Esophagus muscularis mucosa (tissue), 4 donors: ENCODE measurements around the gene MTAP. TPM values are rescaled to one million over a fixed set of nuclear protein-coding genes. Genes with fewer than 3 reads are reported as not detected.

ENCODE experiments used
- DNase-seq: peaks from one replicate; pipeline ENCODE4 v3.0.0-alpha.2; 2017; ENCODE audit errors: extremely low spot score
- H3K27ac ChIP-seq, 4 donors: fragments of 200-600 bp; sonication (generic); replicated peaks in 1 of 4; 1 replicate in 3 of 4; 2 replicates in 1 of 4; pipeline ENCODE4 v1.5.1; 2016 to 2019; ENCODE audit warnings: mild to moderate bottlenecking in 1 of 4
- H3K27me3 ChIP-seq, 4 donors: fragments of 200-600 bp; sonication (generic); one replicate each; pipeline versions ENCODE4 v1.5.1 to v1.6.0; 2016 to 2019
- H3K36me3 ChIP-seq, 4 donors: fragments of 200-600 bp; sonication (generic); one replicate each; pipeline ENCODE4 v1.5.1; 2016 to 2019
- H3K4me1 ChIP-seq, 4 donors: fragments of 200-600 bp; sonication (generic); one replicate each; pipeline ENCODE4 v1.5.1; 2016 to 2019
- H3K4me3 ChIP-seq, 4 donors: fragments of 200-600 bp; sonication (generic); 1 replicate in 2 of 4; 2 replicates in 2 of 4; pipeline ENCODE4 v1.5.1; 2016 to 2019; ENCODE audit warnings: mild to moderate bottlenecking in 4 of 4, moderate library complexity in 1 of 4
- H3K9me3 ChIP-seq, 4 donors: fragments of 200-600 bp; sonication (generic); 1 replicate in 3 of 4; 2 replicates in 1 of 4; pipeline ENCODE4 v1.5.1; 2016 to 2019
- CTCF ChIP-seq, 3 experiments: fragments of 200-600 bp in 2 of 3; fragments of 450-650 bp in 1 of 3; sonication (generic) in 2 of 3; IDR thresholded peaks; one replicate each; pipeline ENCODE4 v1.5.1; 2017 to 2019; ENCODE audit warnings: antibody characterized with exemption in 3 of 3, mild to moderate bottlenecking in 2 of 3, moderate library complexity in 1 of 3
- EP300 ChIP-seq: sonication (generic); formaldehyde crosslinking; IDR thresholded peaks from one replicate; pipeline ENCODE4 v1.6.1; 2017; ENCODE audit warnings: antibody characterized with exemption
- POLR2A ChIP-seq: fragments of 450-650 bp; IDR thresholded peaks from one replicate; pipeline ENCODE4 v1.6.1; 2017; ENCODE audit warnings: antibody characterized with exemption, moderate library complexity, mild to moderate bottlenecking, low read depth
- POLR2AphosphoS5 ChIP-seq, 2 donors: sonication (generic); formaldehyde crosslinking; IDR thresholded peaks; one replicate each; pipeline ENCODE4 v1.6.1; 2017; ENCODE audit warnings: antibody characterized with exemption in 2 of 2
- WGBS: methylation state at CpG from one replicate; pipeline ENCODE4 v1.1.5; 2018; 5-methylcytosine and 5-hydroxymethylcytosine counted together
- intact Hi-C: fragments of 100-400 bp; cut with DNase I; formaldehyde crosslinking; loops from one replicate; pipeline ENCODE4 v1.15.1; 2023
- total RNA-seq, 4 donors: library from RNA; depleted of rRNA; stranded (reverse); fragments of >200 nt; gene quantifications; one replicate each; pipeline versions ENCODE4 v1.1.0 to v1.2.1, GENCODE V29; 2016

Gene MTAP
- total RNA-seq, 4 donors from 2014 or later, result 18.1 to 26.0 (median 22.1) TPM

GRCh38 chr9:21789541-21790037, 12.8 kb upstream of the MTAP start:
- Histone ChIP-seq H3K4me3 (peak overlapping the region in 3 of 4 donors; percentile 14 to 39 (median 21)), H3K27ac (no peak overlapping the region), H3K9me3 (no peaks in the 10 kb centered on the region), H3K4me1 (no peaks in the 10 kb centered on the region), H3K36me3 (no peaks in the 10 kb centered on the region), H3K27me3 (peaks cover 0 to 20% (median 0%) of the 10 kb centered on the region in 4 donors)
- no peak for DNase-seq
- TF ChIP-seq EP300 (no peak), POLR2A (no peak), CTCF (IDR thresholded peaks at IDR 0.05) (peak; percentile 72 to 86 (median 83)), POLR2AphosphoS5 (IDR thresholded peaks at IDR 0.05) (no peak)
- intact Hi-C loops, result loop anchor here (2.0 to 5.0 kb wide), 2 partner anchors 472 to 555 kb away; no protein-coding TSS in a partner anchor
- WGBS, result 2% methylated on average over 2 of the region's 2 CpGs

GRCh38 chr9:21795483-21795882, 7.0 kb upstream of the MTAP start:
- H3K27me3 ChIP-seq, result peaks cover 0 to 40% (median 0%) of the 10 kb centered on the region in 4 donors
- TF ChIP-seq POLR2AphosphoS5 (IDR thresholded peaks at IDR 0.05), result no peak
- no peak for TF ChIP-seq EP300
- no peak for TF ChIP-seq CTCF (IDR thresholded peaks at IDR 0.05)
- intact Hi-C loops, result no loop called here
- H3K27ac ChIP-seq, result no peak overlapping the region
- no peak overlapping the region for H3K4me3 ChIP-seq
- no peaks in the 10 kb centered on the region for H3K36me3 ChIP-seq
- no peak for DNase-seq
- H3K9me3 ChIP-seq, result no peaks in the 10 kb centered on the region
- WGBS, result 47% methylated on average over 2 of the region's 2 CpGs
- no peaks in the 10 kb centered on the region for H3K4me1 ChIP-seq

DNA sequence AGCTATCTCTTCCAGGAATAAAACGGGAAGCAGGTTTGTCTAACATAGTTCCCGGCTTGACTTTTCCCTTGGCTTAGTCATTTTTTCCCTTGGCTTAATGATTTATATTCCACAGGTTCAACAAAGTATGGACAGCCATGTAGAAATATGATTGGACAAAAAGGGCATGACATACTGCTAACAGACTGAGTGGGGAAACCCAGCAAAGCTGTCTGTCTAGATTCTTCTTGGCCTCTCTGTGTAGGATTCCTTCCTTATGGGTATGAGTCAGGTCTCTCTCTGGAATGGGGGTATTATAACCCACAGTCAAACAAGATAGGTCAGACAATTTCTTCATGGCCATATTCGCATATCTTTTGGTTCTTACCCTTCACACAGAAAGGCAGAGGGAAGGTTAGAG, 5.7 kb upstream of the MTAP start:
- no peak for DNase-seq
- H3K27ac ChIP-seq, result no peak overlapping the region
- H3K27me3 ChIP-seq, result peaks cover 0 to 31% (median 0%) of the 10 kb centered on the region in 4 donors
- TF ChIP-seq CTCF (IDR thresholded peaks at IDR 0.05) (no peak), POLR2A (no peak), POLR2AphosphoS5 (IDR thresholded peaks at IDR 0.05) (no peak), EP300 (no peak)
- H3K4me3 ChIP-seq, result no peak overlapping the region
- intact Hi-C loops, result no loop called here
- no peaks in the 10 kb centered on the region for H3K9me3 ChIP-seq
- H3K36me3 ChIP-seq, result no peaks in the 10 kb centered on the region
- peaks cover 4 to 9% (median 5%) of the 10 kb centered on the region in 4 donors for H3K4me1 ChIP-seq
- 46% methylated on average over 3 of the region's 3 CpGs for WGBS

DNA sequence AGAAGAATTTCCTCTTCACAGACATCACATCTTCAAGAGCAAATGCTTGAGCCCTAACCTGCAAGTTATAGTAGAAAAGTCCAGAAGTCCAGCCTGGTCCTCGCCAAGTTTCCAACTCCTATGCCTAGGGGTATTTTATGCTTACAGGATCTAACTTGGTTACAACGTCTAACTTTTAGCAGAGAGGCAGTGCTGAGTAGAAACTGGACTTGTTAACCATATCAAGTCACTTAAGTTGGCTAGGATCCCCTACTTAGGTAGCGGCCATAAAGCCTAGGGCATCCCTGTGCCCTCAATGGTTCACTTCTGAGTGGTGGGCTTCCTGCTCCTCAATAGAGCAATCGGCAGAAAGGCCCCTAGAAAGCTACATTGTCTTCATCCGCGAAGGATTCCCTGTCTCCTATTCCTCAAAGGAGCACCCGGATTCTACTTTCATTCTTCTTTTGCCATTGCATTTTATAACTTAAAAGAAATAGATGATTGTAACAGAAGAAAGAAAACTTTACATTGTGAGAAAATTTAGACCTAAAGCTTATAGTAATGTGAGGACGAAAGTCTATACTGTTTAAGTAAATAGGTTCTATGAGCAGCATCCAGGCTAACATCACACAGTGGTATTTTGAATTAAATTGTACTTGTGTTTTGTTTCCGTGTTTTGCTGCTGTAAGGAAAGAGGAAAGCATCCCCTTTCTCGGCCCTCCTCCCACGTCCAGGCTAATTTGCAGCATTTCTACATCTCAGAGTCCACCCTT, 1.3 kb upstream of the MTAP start:
- Histone ChIP-seq H3K4me1 (peaks cover 28 to 39% (median 35%) of the 10 kb centered on the region in 4 donors), H3K36me3 (no peaks in the 10 kb centered on the region), H3K9me3 (no peaks in the 10 kb centered on the region), H3K27me3 (peaks cover 0 to 14% (median 0%) of the 10 kb centered on the region in 4 donors), H3K4me3 (peak overlapping the region; percentile 81 to 96 (median 82)), H3K27ac (peak overlapping the region; percentile 87 to 93 (median 90))
- 78% methylated on average over 11 of the region's 11 CpGs for WGBS
- intact Hi-C loops, result no loop called here
- DNase-seq, result no peak
- no peak for TF ChIP-seq POLR2A
- TF ChIP-seq EP300, result no peak
- TF ChIP-seq CTCF (IDR thresholded peaks at IDR 0.05), result no peak
- no peak for TF ChIP-seq POLR2AphosphoS5 (IDR thresholded peaks at IDR 0.05)
